Iris pigment epithelial cell (primary cell): ENCODE data around the gene CELA3A.

Source experiments
- DNase-seq: peaks from one replicate; pipeline ENCODE4 v3.0.0-alpha.2; 2011; ENCODE audit warnings: low read depth

CELA3A gene

GRCh38 chr1:22050330-22050729 is 48.9 kb downstream of the CELA3A start:
- no peak for DNase-seq

GRCh38 chr1:22051607-22052114 is 50.2 kb downstream of the CELA3A start:
- DNase-seq, result no peak

GRCh38 chr1:22052115-22053016 is 50.9 kb downstream of the CELA3A start, which contains the start of gene CDC42:
TSS of gene CDC42 (plus strand) at chr1:22052709. CDS start at chr1:22078479, 25,770 bp downstream.
- DNase-seq, result peak; percentile 96

- peak; percentile 88 for DNase-seq
Observed at GRCh38 chr1:22053017-22053860, 51.8 kb downstream of the CELA3A start.

GRCh38 chr1:22053861-22054770 is 52.7 kb downstream of the CELA3A start:
- no peak for DNase-seq

- no peak for DNase-seq
Observed at GRCh38 chr1:22055463-22055862, 54.0 kb downstream of the CELA3A start.

GRCh38 chr1:22056043-22056442 is 54.6 kb downstream of the CELA3A start:
- no peak for DNase-seq

- no peak for DNase-seq
Observed at GRCh38 chr1:22056936-22057335, 55.5 kb downstream of the CELA3A start.

- no peak for DNase-seq
Observed at GRCh38 chr1:22057861-22058260, 56.4 kb downstream of the CELA3A start.
